ENCODE measurements around the gene TRMT112. TPM values are rescaled to one million over a fixed set of nuclear protein-coding genes. Genes with fewer than 3 reads are reported as not detected.

The TRMT112 gene
- total and polyA plus RNA-seq, 2 donors from 2014 or later = 172 to 291 TPM

- H3K36me3 ChIP-seq (ENCODE audit: control insufficient read depth in 2 of 3, insufficient read depth in 3 of 3, low read length in 3 of 3) = peaks cover 0 to 10% (median 0%) of the 10 kb centered on the region in 3 donors
- no peak overlapping the region for H3K9ac ChIP-seq (ENCODE audit: low read length in 3 of 3)
- TF ChIP-seq CTCF (IDR thresholded peaks at IDR 0.05; ENCODE audit: borderline replicate concordance, extremely low read depth, insufficient read depth) = no peak
- peaks cover 0 to 19% (median 5%) of the 10 kb centered on the region in 3 donors for H3K4me1 ChIP-seq (ENCODE audit: control insufficient read depth in 2 of 3, insufficient read depth in 2 of 3, low read depth in 1 of 3, low read length in 3 of 3)
- no peak overlapping the region for H3K4me3 ChIP-seq (ENCODE audit: low read length in 3 of 3)
- FAIRE-seq = no peak
- intact Hi-C loops (cut with DNase I) = no loop called here
- no peaks in the 10 kb centered on the region for H3K9me3 ChIP-seq (ENCODE audit: control insufficient read depth in 2 of 3, insufficient read depth in 1 of 3, low read length in 3 of 3)
- peak in 1 of 5 donors; percentile 67 for DNase-seq
- H3K27me3 ChIP-seq (ENCODE audit: control insufficient read depth, insufficient read depth, low read length) = no peaks in the 10 kb centered on the region
- H3K27ac ChIP-seq (ENCODE audit: low read depth in 2 of 2, low read length in 2 of 2) = no peak overlapping the region
Observed at GRCh38 chr11:64360448-64360921, 43.1 kb upstream of the TRMT112 start.

- peak overlapping the region in 2 of 3 donors; percentile 71 to 85 for H3K9ac ChIP-seq (ENCODE audit: low read length in 3 of 3)
Observed at GRCh38 chr11:64359712-64360445, 42.5 kb upstream of the TRMT112 start.

GRCh38 chr11:64358907-64359711 lies 41.8 kb upstream of the TRMT112 start, which contains the start of gene RPS6KA4:
TSS of gene RPS6KA4 (plus strand) at chr11:64359162. CDS start at chr11:64359236, 74 bp downstream.
- Histone ChIP-seq H3K36me3 (ENCODE audit: control insufficient read depth in 2 of 3, insufficient read depth in 3 of 3, low read length in 3 of 3) (peaks cover 0 to 8% (median 0%) of the 10 kb centered on the region in 3 donors), H3K4me1 (ENCODE audit: control insufficient read depth in 2 of 3, insufficient read depth in 2 of 3, low read depth in 1 of 3, low read length in 3 of 3) (peaks cover 0 to 22% (median 5%) of the 10 kb centered on the region in 3 donors), H3K27me3 (ENCODE audit: control insufficient read depth, insufficient read depth, low read length) (no peaks in the 10 kb centered on the region), H3K9ac (ENCODE audit: low read length in 3 of 3) (peak within 1 kb of the TSS; percentile 44 to 85 (median 83)), H3K4me3 (ENCODE audit: low read length in 3 of 3) (peak within 1 kb of the TSS; percentile 63 to 88 (median 70)), H3K27ac (ENCODE audit: low read depth in 2 of 2, low read length in 2 of 2) (peak within 1 kb of the TSS; percentile 38 to 57), H3K9me3 (ENCODE audit: control insufficient read depth in 2 of 3, insufficient read depth in 1 of 3, low read length in 3 of 3) (no peaks in the 10 kb centered on the region)
- FAIRE-seq (no peak), DNase-seq (peak in 4 of 5 donors; percentile 48 to 87 (median 78))
- intact Hi-C loops (cut with DNase I) = no loop called here
- TF ChIP-seq CTCF (IDR thresholded peaks at IDR 0.05; ENCODE audit: borderline replicate concordance, extremely low read depth, insufficient read depth) = no peak

More at GRCh38 chr11:64359712-64360445, 42.5 kb upstream of the TRMT112 start:
- intact Hi-C loops (cut with DNase I) = no loop called here
- Histone ChIP-seq H3K36me3 (ENCODE audit: control insufficient read depth in 2 of 3, insufficient read depth in 3 of 3, low read length in 3 of 3) (peaks cover 0 to 8% (median 0%) of the 10 kb centered on the region in 3 donors), H3K4me1 (ENCODE audit: control insufficient read depth in 2 of 3, insufficient read depth in 2 of 3, low read depth in 1 of 3, low read length in 3 of 3) (peaks cover 0 to 22% (median 5%) of the 10 kb centered on the region in 3 donors), H3K27ac (ENCODE audit: low read depth in 2 of 2, low read length in 2 of 2) (no peak overlapping the region), H3K27me3 (ENCODE audit: control insufficient read depth, insufficient read depth, low read length) (no peaks in the 10 kb centered on the region), H3K9me3 (ENCODE audit: control insufficient read depth in 2 of 3, insufficient read depth in 1 of 3, low read length in 3 of 3) (no peaks in the 10 kb centered on the region), H3K4me3 (ENCODE audit: low read length in 3 of 3) (peak overlapping the region; percentile 63 to 88 (median 70))
- no peak for FAIRE-seq
- no peak for TF ChIP-seq CTCF (IDR thresholded peaks at IDR 0.05; ENCODE audit: borderline replicate concordance, extremely low read depth, insufficient read depth)
- peak in 4 of 5 donors; percentile 63 to 80 (median 72) for DNase-seq

All from kidney (tissue), 14 donors.